ENCODE results near the gene LRRC23. TPM values are rescaled to one million over a fixed set of nuclear protein-coding genes. Genes with fewer than 3 reads are reported as not detected.

The LRRC23 gene
- polyA plus RNA-seq, 4 donors, result 16.5 to 24.5 (median 18.9) TPM

- no peak for DNase-seq (ENCODE audit: low read depth in 4 of 4, low spot score in 2 of 4)
Observed at GRCh38 chr12:6954316-6955107, 49.9 kb downstream of the LRRC23 start.

- no peak for DNase-seq (ENCODE audit: low read depth in 4 of 4, low spot score in 2 of 4)
Observed at GRCh38 chr12:6955108-6956020, 50.7 kb downstream of the LRRC23 start.

- no peak for DNase-seq (ENCODE audit: low read depth in 4 of 4, low spot score in 2 of 4)
Observed at GRCh38 chr12:6956021-6956727, 51.6 kb downstream of the LRRC23 start.

GRCh38 chr12:6957151-6957701 is 52.6 kb downstream of the LRRC23 start:
- no peak for DNase-seq (ENCODE audit: low read depth in 4 of 4, low spot score in 2 of 4)

- no peak for DNase-seq (ENCODE audit: low read depth in 4 of 4, low spot score in 2 of 4)
Observed at GRCh38 chr12:6957741-6958608, 53.4 kb downstream of the LRRC23 start.

- no peak for DNase-seq (ENCODE audit: low read depth in 4 of 4, low spot score in 2 of 4)
Observed at GRCh38 chr12:6958609-6959057, 54.0 kb downstream of the LRRC23 start.

GRCh38 chr12:6959058-6959804 is 54.6 kb downstream of the LRRC23 start:
- no peak for DNase-seq (ENCODE audit: low read depth in 4 of 4, low spot score in 2 of 4)

GRCh38 chr12:6959805-6960592 is 55.4 kb downstream of the LRRC23 start:
- DNase-seq (ENCODE audit: low read depth in 4 of 4, low spot score in 2 of 4), result no peak

- no peak for DNase-seq (ENCODE audit: low read depth in 4 of 4, low spot score in 2 of 4)
Observed at GRCh38 chr12:6960593-6961277, 56.1 kb downstream of the LRRC23 start.

- DNase-seq (ENCODE audit: low read depth in 4 of 4, low spot score in 2 of 4), result no peak
Observed at GRCh38 chr12:6961278-6961694, 56.7 kb downstream of the LRRC23 start.

GRCh38 chr12:6961695-6962284 is 57.2 kb downstream of the LRRC23 start:
- DNase-seq (ENCODE audit: low read depth in 4 of 4, low spot score in 2 of 4), result peak in 2 of 4 donors; percentile 48 to 56

- no peak for DNase-seq (ENCODE audit: low read depth in 4 of 4, low spot score in 2 of 4)
Observed at GRCh38 chr12:6962285-6963015, 57.8 kb downstream of the LRRC23 start.

- DNase-seq (ENCODE audit: low read depth in 4 of 4, low spot score in 2 of 4), result no peak
Observed at GRCh38 chr12:6963016-6963731, 58.6 kb downstream of the LRRC23 start.

Data from left renal cortex interstitium (tissue), 4 donors.